Right ventricle myocardium superior (tissue), 1 donor: ENCODE results near the gene CYP19A1. TPM values are rescaled to one million over a fixed set of nuclear protein-coding genes. Genes with fewer than 3 reads are reported as not detected.

Experiments used
- ATAC-seq: fragments of 200-7000 bp; cut with Tn5 transposase; one replicate; pipeline ENCODE4 v1.9.1; 2020; ENCODE audit warnings: mild to moderate bottlenecking; ENCODE audit not compliant: poor library complexity
- DNase-seq: peaks from one replicate; pipeline ENCODE4 v3.0.0-alpha.2; 2020
- intact Hi-C: fragments of 100-400 bp; cut with DNase I; formaldehyde crosslinking; loops from one replicate; pipeline ENCODE4 v1.11.2; 2022
- long read RNA-seq: library from polyadenylated mRNA; unstranded; transcript quantifications from one replicate; pipeline ENCODE4 v2.0.0, GENCODE V29; 2021
- total RNA-seq: library from RNA; stranded (reverse); fragmentation: NEBNext Ultra II Directional; extraction: Animal tissue kit (Norgen Biotek cat#: 25700); gene quantifications from one replicate; pipeline ENCODE4 v1.2.1, GENCODE V29; 2021
- donor health status: DM: no; HTN: yes; CAD: no; lungs with severe emphysema.

Gene CYP19A1
- 0.19 TPM for total RNA-seq
- long read RNA-seq = 0 reads

- DNase-seq (no peak), ATAC-seq (no peak)
- intact Hi-C loops = no loop called here
These were observed at the start of gene CYP19A1 for GRCh38 chr15:51338496-51338895. Gene CYP19A1, minus strand, starts transcription at chr15:51338596. Its CDS starts 95,684 bp downstream, at chr15:51242912.

GRCh38 chr15:51387699-51388041, 49.3 kb upstream of the CYP19A1 start:
- intact Hi-C loops = loop anchor here (10.0 kb wide), 1 partner anchor 223 kb away; no protein-coding TSS in a partner anchor

GRCh38 chr15:51386960-51387698, 48.7 kb upstream of the CYP19A1 start:
- intact Hi-C loops = loop anchor here (10.0 kb wide), 1 partner anchor 222 kb away; no protein-coding TSS in a partner anchor
- DNase-seq = no peak
- ATAC-seq = no peak

More at GRCh38 chr15:51387699-51388041, 49.3 kb upstream of the CYP19A1 start:
- ATAC-seq (no peak), DNase-seq (no peak)

GRCh38 chr15:51386486-51386885, 48.1 kb upstream of the CYP19A1 start:
- no peak for DNase-seq
- intact Hi-C loops = loop anchor here (10.0 kb wide), 1 partner anchor 222 kb away; no protein-coding TSS in a partner anchor
- ATAC-seq = no peak

GRCh38 chr15:51386029-51386428, 47.6 kb upstream of the CYP19A1 start:
- DNase-seq = no peak
- intact Hi-C loops = loop anchor here (10.0 kb wide), 1 partner anchor 221 kb away; no protein-coding TSS in a partner anchor
- ATAC-seq = no peak

- ATAC-seq (no peak), DNase-seq (no peak)
- intact Hi-C loops = loop anchor here (10.0 kb wide), 1 partner anchor 218 kb away; no protein-coding TSS in a partner anchor
These were observed 44.4 kb upstream of the CYP19A1 start for GRCh38 chr15:51382787-51383186.

- peak; percentile 47 for DNase-seq
- ATAC-seq = peak; percentile 96
- intact Hi-C loops = loop anchor here (2.0 to 10.0 kb wide), 2 partner anchors 98 to 216 kb away; no protein-coding TSS in a partner anchor
These were observed 42.8 kb upstream of the CYP19A1 start for GRCh38 chr15:51380999-51381806.

GRCh38 chr15:51379390-51379789, 41.0 kb upstream of the CYP19A1 start:
- intact Hi-C loops = no loop called here
- ATAC-seq (no peak), DNase-seq (no peak)

GRCh38 chr15:51378406-51378805, 40.0 kb upstream of the CYP19A1 start:
- DNase-seq = no peak
- ATAC-seq = no peak
- intact Hi-C loops = no loop called here

- DNase-seq (no peak), ATAC-seq (no peak)
- intact Hi-C loops = no loop called here
These were observed 38.8 kb upstream of the CYP19A1 start for GRCh38 chr15:51377038-51377786.

- intact Hi-C loops = no loop called here
- ATAC-seq (no peak), DNase-seq (no peak)
These were observed 37.7 kb upstream of the CYP19A1 start for GRCh38 chr15:51375966-51376640.

- no peak for DNase-seq
- intact Hi-C loops = no loop called here
- ATAC-seq = no peak
These were observed 35.7 kb upstream of the CYP19A1 start for GRCh38 chr15:51374131-51374530.

- intact Hi-C loops = no loop called here
- ATAC-seq (no peak), DNase-seq (no peak)
These were observed 32.9 kb upstream of the CYP19A1 start for GRCh38 chr15:51371266-51371665.

- intact Hi-C loops = no loop called here
- DNase-seq = no peak
These were observed 31.0 kb upstream of the CYP19A1 start for GRCh38 chr15:51369451-51369761.

GRCh38 chr15:51368751-51369450, 30.5 kb upstream of the CYP19A1 start:
- DNase-seq (no peak), ATAC-seq (no peak)
- intact Hi-C loops = no loop called here

More at GRCh38 chr15:51369451-51369761, 31.0 kb upstream of the CYP19A1 start:
- no peak for ATAC-seq

- intact Hi-C loops = no loop called here
- DNase-seq = no peak
- ATAC-seq = peak; percentile 43
These were observed 29.9 kb upstream of the CYP19A1 start for GRCh38 chr15:51368307-51368706.

GRCh38 chr15:51367322-51367976, 29.1 kb upstream of the CYP19A1 start:
- DNase-seq = no peak
- ATAC-seq = peak; percentile 59

More at GRCh38 chr15:51367322-51367976, 29.1 kb upstream of the CYP19A1 start:
- intact Hi-C loops = no loop called here
